ENCODE measurements around the gene PSMB10.

The PSMB10 gene

GRCh38 chr16:67888331-67888730 is 48.3 kb downstream of the PSMB10 start:
- no peak for DNase-seq

- DNase-seq: no peak
Observed at GRCh38 chr16:67886387-67886786, 50.3 kb downstream of the PSMB10 start.

GRCh38 chr16:67885976-67886375 is 50.7 kb downstream of the PSMB10 start:
- DNase-seq: no peak

GRCh38 chr16:67885545-67885944 is 51.1 kb downstream of the PSMB10 start:
- DNase-seq: no peak

GRCh38 chr16:67884684-67885083 is 52.0 kb downstream of the PSMB10 start, which contains the start of gene NRN1L:
Gene NRN1L (plus strand): TSS chr16:67884885. CDS start chr16:67884904, 19 bp downstream.
- peak; percentile 73 to 87 for DNase-seq
